ENCODE results near the gene CYB5B.

CYB5B gene

DNA sequence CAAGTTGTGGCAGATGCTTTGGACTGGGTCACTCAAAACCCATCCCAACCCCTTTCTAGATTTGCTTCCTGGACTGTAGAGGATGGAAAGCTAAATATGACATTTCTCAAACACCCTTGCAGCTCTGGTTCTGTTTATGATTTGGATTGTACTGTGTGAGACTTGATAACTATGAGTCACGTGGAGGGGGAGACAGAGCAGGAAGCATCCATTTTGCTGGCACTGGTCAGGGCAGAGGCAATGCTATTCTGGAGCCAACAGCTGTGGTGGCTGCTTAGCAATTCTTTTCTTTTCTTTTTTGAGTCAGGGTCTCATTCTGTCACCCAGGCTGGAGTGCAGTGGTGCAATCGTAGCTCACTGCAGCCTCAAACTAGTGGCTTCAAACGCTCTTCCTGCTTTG lies 25.1 kb upstream of the CYB5B start:
- H2AFZ ChIP-seq: peak overlapping the region; percentile 56
- no peaks in the 10 kb centered on the region for H3K9me3 ChIP-seq (ENCODE audit: control insufficient read depth, low read length)
- no peaks in the 10 kb centered on the region for H3K79me2 ChIP-seq
- H3K36me3 ChIP-seq (ENCODE audit: control insufficient read depth, insufficient read depth, low read length): no peaks in the 10 kb centered on the region
- no peak overlapping the region for H3K27ac ChIP-seq
- H3K4me3 ChIP-seq (ENCODE audit: low read depth, low read length): no peak overlapping the region
- TF ChIP-seq, protein P1, sequence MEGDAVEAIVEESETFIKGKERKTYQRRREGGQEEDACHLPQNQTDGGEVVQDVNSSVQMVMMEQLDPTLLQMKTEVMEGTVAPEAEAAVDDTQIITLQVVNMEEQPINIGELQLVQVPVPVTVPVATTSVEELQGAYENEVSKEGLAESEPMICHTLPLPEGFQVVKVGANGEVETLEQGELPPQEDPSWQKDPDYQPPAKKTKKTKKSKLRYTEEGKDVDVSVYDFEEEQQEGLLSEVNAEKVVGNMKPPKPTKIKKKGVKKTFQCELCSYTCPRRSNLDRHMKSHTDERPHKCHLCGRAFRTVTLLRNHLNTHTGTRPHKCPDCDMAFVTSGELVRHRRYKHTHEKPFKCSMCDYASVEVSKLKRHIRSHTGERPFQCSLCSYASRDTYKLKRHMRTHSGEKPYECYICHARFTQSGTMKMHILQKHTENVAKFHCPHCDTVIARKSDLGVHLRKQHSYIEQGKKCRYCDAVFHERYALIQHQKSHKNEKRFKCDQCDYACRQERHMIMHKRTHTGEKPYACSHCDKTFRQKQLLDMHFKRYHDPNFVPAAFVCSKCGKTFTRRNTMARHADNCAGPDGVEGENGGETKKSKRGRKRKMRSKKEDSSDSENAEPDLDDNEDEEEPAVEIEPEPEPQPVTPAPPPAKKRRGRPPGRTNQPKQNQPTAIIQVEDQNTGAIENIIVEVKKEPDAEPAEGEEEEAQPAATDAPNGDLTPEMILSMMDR (IDR thresholded peaks at IDR 0.05): no peak
- H3K27me3 ChIP-seq (ENCODE audit: control insufficient read depth, insufficient read depth, low read length): no peaks in the 10 kb centered on the region
- peaks cover 23% of the 10 kb centered on the region for H3K4me1 ChIP-seq
- no peak overlapping the region for H3K4me2 ChIP-seq (ENCODE audit: low read length)
- no peak overlapping the region for H3K9ac ChIP-seq

DNA sequence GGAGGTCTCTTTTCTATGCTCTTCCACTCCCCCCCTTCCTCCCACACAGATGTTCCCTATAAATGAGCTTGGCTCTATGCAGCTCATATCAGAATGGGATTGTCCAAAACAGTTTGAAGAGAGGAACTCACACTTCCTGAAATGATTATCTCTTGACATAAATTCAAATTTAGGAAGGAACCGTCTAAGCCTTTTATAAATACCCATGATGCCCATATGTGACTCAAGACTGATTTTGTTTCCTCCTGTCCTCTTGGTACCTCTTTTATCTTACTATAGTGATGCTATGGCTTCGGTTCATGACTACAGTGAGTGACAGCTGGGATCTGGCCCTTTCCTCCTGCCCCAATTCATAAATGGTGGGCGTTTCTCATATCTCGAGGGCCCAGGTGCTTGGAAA lies 22.0 kb upstream of the CYB5B start:
- H3K9ac ChIP-seq: no peak overlapping the region
- TF ChIP-seq, protein P1 (IDR thresholded peaks at IDR 0.05): no peak
- no peaks in the 10 kb centered on the region for H3K36me3 ChIP-seq (ENCODE audit: control insufficient read depth, insufficient read depth, low read length)
- no peaks in the 10 kb centered on the region for H3K9me3 ChIP-seq (ENCODE audit: control insufficient read depth, low read length)
- H3K27ac ChIP-seq: no peak overlapping the region
- H3K4me3 ChIP-seq (ENCODE audit: low read depth, low read length): no peak overlapping the region
- H3K79me2 ChIP-seq: no peaks in the 10 kb centered on the region
- no peak overlapping the region for H2AFZ ChIP-seq
- peaks cover 26% of the 10 kb centered on the region for H3K4me1 ChIP-seq
- H3K4me2 ChIP-seq (ENCODE audit: low read length): no peak overlapping the region
- H3K27me3 ChIP-seq (ENCODE audit: control insufficient read depth, insufficient read depth, low read length): no peaks in the 10 kb centered on the region

DNA sequence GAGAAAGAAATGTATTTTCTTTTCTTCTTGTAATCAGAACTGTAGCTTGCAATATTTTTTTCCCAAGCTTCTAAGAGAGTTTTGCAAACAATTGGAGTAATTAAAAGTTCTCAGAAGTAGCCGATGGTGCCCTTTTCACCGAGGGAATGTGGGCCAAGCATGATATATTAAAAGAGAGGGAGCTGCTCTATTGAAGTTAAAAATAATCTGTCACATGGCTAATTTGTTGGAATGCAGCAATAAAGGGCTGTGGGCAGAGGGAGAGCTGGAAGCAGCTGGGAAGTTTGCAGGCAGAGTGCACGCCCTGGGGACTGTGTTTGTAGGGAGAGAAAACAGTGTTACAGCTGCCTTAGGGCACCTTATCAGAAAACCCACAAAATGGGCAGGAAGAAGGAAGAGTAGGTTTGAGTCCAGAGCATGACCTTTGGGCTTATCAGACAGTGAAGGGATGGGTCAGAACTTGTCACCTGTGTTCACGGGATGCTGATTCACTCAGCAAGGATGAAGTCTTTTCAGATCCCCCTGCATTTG lies 20.1 kb upstream of the CYB5B start:
- no peaks in the 10 kb centered on the region for H3K79me2 ChIP-seq
- peaks cover 15% of the 10 kb centered on the region for H3K4me1 ChIP-seq
- no peaks in the 10 kb centered on the region for H3K36me3 ChIP-seq (ENCODE audit: control insufficient read depth, insufficient read depth, low read length)
- TF ChIP-seq, protein P1 (IDR thresholded peaks at IDR 0.05): no peak
- no peak overlapping the region for H3K4me3 ChIP-seq (ENCODE audit: low read depth, low read length)
- H2AFZ ChIP-seq: peak overlapping the region; percentile 61
- H3K4me2 ChIP-seq (ENCODE audit: low read length): peak overlapping the region; percentile 16
- no peak overlapping the region for H3K9ac ChIP-seq
- no peaks in the 10 kb centered on the region for H3K9me3 ChIP-seq (ENCODE audit: control insufficient read depth, low read length)
- H3K27me3 ChIP-seq (ENCODE audit: control insufficient read depth, insufficient read depth, low read length): no peaks in the 10 kb centered on the region
- peak overlapping the region; percentile 49 for H3K27ac ChIP-seq

GRCh38 chr16:69405326-69405725 lies 19.1 kb upstream of the CYB5B start:
- H3K79me2 ChIP-seq: no peaks in the 10 kb centered on the region
- no peak overlapping the region for H3K27ac ChIP-seq
- no peak overlapping the region for H3K9ac ChIP-seq
- TF ChIP-seq, protein P1 (IDR thresholded peaks at IDR 0.05): no peak
- no peaks in the 10 kb centered on the region for H3K27me3 ChIP-seq (ENCODE audit: control insufficient read depth, insufficient read depth, low read length)
- H3K36me3 ChIP-seq (ENCODE audit: control insufficient read depth, insufficient read depth, low read length): no peaks in the 10 kb centered on the region
- peak overlapping the region; percentile 57 for H2AFZ ChIP-seq
- no peak overlapping the region for H3K4me2 ChIP-seq (ENCODE audit: low read length)
- peaks cover 15% of the 10 kb centered on the region for H3K4me1 ChIP-seq
- no peaks in the 10 kb centered on the region for H3K9me3 ChIP-seq (ENCODE audit: control insufficient read depth, low read length)
- H3K4me3 ChIP-seq (ENCODE audit: low read depth, low read length): no peak overlapping the region

DNA sequence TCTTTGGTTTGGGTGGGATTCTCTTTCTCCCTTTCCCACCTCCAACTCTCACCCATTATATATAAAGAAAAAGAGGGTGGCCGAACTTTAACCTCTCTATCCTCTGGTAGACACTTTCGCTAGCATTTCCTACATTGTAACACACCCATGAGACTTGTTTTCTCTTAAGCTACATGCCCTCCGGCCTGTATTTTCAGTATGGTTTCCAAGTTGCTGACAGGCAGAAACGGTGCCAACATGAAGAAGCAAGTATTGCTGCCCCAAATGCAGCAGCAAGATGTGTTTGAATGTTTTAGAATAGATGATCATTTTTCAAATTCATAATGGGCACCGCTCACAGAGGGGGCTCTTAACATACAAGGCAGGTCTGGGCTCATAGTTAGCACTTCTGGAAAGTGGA lies 18.7 kb upstream of the CYB5B start:
- no peak overlapping the region for H3K27ac ChIP-seq
- TF ChIP-seq, protein P1 (IDR thresholded peaks at IDR 0.05): no peak
- H3K79me2 ChIP-seq: no peaks in the 10 kb centered on the region
- no peaks in the 10 kb centered on the region for H3K9me3 ChIP-seq (ENCODE audit: control insufficient read depth, low read length)
- no peak overlapping the region for H3K4me3 ChIP-seq (ENCODE audit: low read depth, low read length)
- H3K4me2 ChIP-seq (ENCODE audit: low read length): no peak overlapping the region
- H3K27me3 ChIP-seq (ENCODE audit: control insufficient read depth, insufficient read depth, low read length): no peaks in the 10 kb centered on the region
- no peaks in the 10 kb centered on the region for H3K36me3 ChIP-seq (ENCODE audit: control insufficient read depth, insufficient read depth, low read length)
- peak overlapping the region; percentile 57 for H2AFZ ChIP-seq
- H3K9ac ChIP-seq: no peak overlapping the region
- H3K4me1 ChIP-seq: peaks cover 15% of the 10 kb centered on the region
